Mononuclear cell (primary cell): ENCODE results near the gene PCBD2. TPM values are rescaled to one million over a fixed set of nuclear protein-coding genes. Genes with fewer than 3 reads are reported as not detected.

Source experiments
- total RNA-seq: library from RNA; depleted of rRNA; stranded (reverse); fragments of >200 nt; gene quantifications from one replicate; pipeline ENCODE4 v1.2.3, GENCODE V29; 2012

Gene PCBD2
- total RNA-seq, 1 donor: 5.0 TPM

Other genes with a start within 250 kb of the PCBD2 start
- 41.0 TPM for gene CAMLG, start 166.6 kb upstream of the PCBD2 start, total RNA-seq
- gene DDX46, start 146.4 kb upstream of the PCBD2 start, total RNA-seq: 38.0 TPM
- gene C5orf24, start 59.2 kb upstream of the PCBD2 start, total RNA-seq: 38.1 TPM
- 16.4 TPM for gene TXNDC15, start 30.8 kb upstream of the PCBD2 start, total RNA-seq
- gene CATSPER3, start 62.8 kb downstream of the PCBD2 start, total RNA-seq: 0.10 TPM
- not detected for gene PITX1, start 129.1 kb downstream of the PCBD2 start, total RNA-seq